Gastroesophageal sphincter (tissue), 3 donors: Measurements from ENCODE around the gene IL1RL1.

Experiments used
- CTCF ChIP-seq, 4 experiments: fragments of 200-600 bp in 2 of 4; fragments of 450-650 bp in 2 of 4; sonication (generic) in 1 of 4; IDR thresholded peaks; one replicate each; pipeline ENCODE4 v1.5.1; 2017 to 2019; ENCODE audit warnings: antibody characterized with exemption in 4 of 4, mild to moderate bottlenecking in 2 of 4, moderate library complexity in 2 of 4
- EP300 ChIP-seq: sonication (generic); formaldehyde crosslinking; IDR thresholded peaks from one replicate; pipeline ENCODE4 v1.6.1; 2017; ENCODE audit warnings: antibody characterized with exemption, mild to moderate bottlenecking
- POLR2A ChIP-seq, 2 donors: fragments of 450-650 bp; IDR thresholded peaks; one replicate each; pipeline ENCODE4 v1.6.1; 2017; ENCODE audit warnings: antibody characterized with exemption in 2 of 2, mild to moderate bottlenecking in 2 of 2, moderate library complexity in 1 of 2
- POLR2AphosphoS5 ChIP-seq: sonication (generic); formaldehyde crosslinking; IDR thresholded peaks from one replicate; pipeline ENCODE4 v1.6.1; 2017; ENCODE audit warnings: antibody characterized with exemption

- no peak for TF ChIP-seq POLR2AphosphoS5
- no peak for TF ChIP-seq POLR2A (IDR thresholded peaks at IDR 0.05)
- TF ChIP-seq CTCF (IDR thresholded peaks at IDR 0.05): no peak
- TF ChIP-seq EP300: no peak
These were observed 43.6 kb upstream of the IL1RL1 start for GRCh38 chr2:102267774-102268173.
